Stimulated activated CD4-positive, alpha-beta T cell treated with anti-CD3 and anti-CD28 coated beads, TNF-alpha, amount 100 ng/mL, for 1 hour (primary cell): Measurements from ENCODE around the gene MCTP1.
"Not testable (repeated sequence)": the region's sequence is repeated elsewhere in the genome, so short reads cannot be mapped to it uniquely, and the experiment has no call there.

Experiments
- DNase-seq, 3 donors: peaks; one replicate each; pipeline ENCODE4 v3.0.0-alpha.2; 2020; ENCODE audit warnings: low read depth in 3 of 3, low spot score in 1 of 3

The MCTP1 gene

GRCh38 chr5:95184924-95185323 lies 100.0 kb downstream of the MCTP1 start:
- DNase-seq = no peak

GRCh38 chr5:95181644-95182043 lies 103.2 kb downstream of the MCTP1 start:
- DNase-seq = no peak

GRCh38 chr5:95178046-95178651 lies 106.7 kb downstream of the MCTP1 start:
- no peak for DNase-seq

GRCh38 chr5:95177456-95177855 lies 107.4 kb downstream of the MCTP1 start:
- no peak for DNase-seq

GRCh38 chr5:95175106-95175505 lies 109.8 kb downstream of the MCTP1 start:
- DNase-seq = no peak

- DNase-seq = no peak
Measured at GRCh38 chr5:95172659-95173058, 112.2 kb downstream of the MCTP1 start.

GRCh38 chr5:95164861-95165260 lies 120.0 kb downstream of the MCTP1 start:
- no peak for DNase-seq

GRCh38 chr5:95163079-95163478 lies 121.8 kb downstream of the MCTP1 start:
- DNase-seq = no peak

DNA sequence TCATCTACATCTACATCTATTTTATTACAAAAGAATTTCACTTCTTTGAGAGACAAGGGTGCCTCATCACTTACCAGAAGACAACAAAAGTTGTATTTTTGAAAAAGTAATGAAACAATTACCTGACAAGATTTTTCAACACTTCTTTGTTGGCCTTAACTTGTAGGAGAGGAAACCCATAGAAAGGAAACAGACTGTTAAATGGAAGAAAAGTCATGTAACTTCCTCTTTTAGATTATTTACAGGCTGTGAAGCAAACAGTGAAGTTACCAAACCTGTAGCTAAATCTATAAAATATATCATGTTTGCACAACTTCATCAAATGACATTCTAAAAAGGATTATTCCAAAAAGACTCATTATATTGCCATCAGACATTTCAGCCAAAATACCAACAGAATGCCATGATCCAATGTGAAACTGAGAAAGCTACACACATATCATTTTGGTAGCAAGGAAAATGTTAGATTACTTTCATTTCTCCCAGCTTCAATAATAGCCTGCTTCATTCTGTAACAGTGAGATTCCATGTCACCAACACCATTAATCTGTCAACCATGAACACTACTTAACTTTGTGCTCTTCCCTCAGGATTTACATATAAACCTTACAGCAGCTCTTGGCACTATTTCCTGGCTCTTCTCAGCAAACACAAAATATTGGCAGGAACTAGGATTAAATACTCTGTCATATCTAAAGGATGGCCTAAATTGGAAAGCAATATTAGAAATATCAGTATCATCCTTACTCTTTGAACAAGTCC lies 122.5 kb downstream of the MCTP1 start:
- no peak for DNase-seq

DNA sequence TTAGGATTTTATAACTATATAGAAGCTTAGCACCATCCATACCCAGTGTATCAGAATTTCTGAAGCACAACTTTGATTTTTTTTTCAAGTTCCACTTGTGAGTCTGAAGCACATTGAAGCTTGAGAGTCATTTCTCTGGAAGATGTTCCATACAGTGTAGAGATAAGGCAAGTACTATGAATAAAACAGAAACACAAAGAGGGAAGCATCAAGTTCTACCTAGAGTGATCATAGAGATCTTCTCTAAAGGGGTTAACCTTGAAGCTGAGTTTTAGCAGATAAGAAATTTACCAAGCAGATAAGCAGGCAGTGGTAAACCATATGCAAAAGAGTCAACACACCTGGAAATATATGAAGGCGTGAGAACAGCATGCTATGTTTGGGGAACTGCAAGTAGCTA lies 125.3 kb downstream of the MCTP1 start:
- DNase-seq = no peak

- DNase-seq = no peak
Measured at GRCh38 chr5:95155888-95156287, 129.0 kb downstream of the MCTP1 start.

DNA sequence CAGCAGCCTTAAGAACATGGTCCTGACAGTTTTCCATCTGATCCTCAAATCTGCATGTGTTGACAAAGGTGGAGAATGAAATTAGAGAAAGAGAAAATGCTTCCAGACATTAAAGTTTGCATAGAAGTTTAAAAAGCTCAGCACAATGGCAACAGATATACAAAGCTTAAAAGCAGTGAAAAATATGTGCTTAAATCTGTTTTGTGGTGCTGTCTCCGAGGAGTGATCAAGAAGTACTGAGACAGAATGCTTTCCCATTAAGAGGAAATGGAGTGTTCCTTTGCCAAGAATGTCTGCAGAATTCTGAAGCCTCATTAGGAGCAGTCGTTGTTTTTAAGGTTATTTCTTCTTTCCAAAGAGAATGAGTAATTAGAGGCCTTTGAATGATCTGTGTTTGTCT lies 131.4 kb downstream of the MCTP1 start:
- DNase-seq = no peak

DNA sequence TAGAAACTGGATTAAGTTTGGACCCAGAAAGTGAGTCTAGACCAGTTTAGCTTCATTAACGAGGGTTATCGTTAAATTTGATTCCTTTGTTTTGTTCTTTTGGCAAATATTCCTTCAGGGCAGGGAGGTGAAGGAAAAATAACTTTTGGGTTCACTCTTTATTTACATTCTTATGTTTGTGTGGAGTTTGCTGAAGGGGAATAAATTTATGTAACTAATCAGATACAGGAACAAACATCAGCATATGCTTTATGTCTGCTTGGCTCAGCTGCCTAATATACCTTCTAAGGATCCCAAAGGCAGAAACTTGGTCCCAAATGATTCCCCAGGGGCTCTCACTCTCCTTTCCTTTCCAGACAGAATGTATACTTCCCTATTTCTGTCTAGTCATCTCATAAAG lies 132.4 kb downstream of the MCTP1 start:
- no peak for DNase-seq

DNA sequence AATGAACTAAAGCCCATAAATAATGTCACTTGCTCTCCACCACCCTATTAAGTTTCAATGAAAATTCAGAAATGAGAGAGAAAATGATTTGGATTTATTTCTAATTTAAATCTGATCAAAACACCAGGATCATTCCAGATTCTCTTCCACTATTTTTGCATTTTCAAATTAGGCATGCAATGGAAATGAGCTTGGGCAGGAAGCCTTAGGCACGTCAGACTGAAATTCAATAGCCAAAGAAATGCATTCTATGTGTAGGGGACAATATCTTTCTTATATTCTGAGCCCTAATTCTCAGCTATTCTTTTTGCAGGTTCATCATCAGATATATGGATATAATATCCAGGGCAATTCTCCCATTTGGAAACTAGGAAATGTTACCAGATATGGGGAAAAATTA lies 132.8 kb downstream of the MCTP1 start:
- no peak for DNase-seq

GRCh38 chr5:95151694-95152093 lies 133.2 kb downstream of the MCTP1 start:
- DNase-seq = no peak

GRCh38 chr5:95149387-95149786 lies 135.5 kb downstream of the MCTP1 start:
- no peak for DNase-seq

DNA sequence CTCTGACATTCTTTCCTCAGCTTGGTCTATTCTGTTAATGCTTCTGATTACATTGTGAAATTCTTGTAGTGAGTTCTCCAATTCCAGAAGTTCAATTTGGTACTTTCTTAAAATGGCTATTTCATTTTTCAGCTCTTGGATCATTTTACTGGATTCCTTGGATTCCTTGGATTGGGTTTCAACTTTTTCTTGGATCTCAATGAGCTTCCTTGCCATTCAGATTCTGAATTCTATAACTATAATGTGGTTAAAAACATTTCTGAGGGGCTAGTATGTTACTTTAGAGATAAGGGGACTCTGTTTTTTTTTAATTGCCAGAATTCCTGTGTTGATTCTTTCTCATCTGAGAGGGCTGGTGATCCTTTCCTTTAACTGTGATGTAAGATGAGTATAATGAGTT lies 136.4 kb downstream of the MCTP1 start:
- no peak for DNase-seq

GRCh38 chr5:95143858-95144257 lies 141.0 kb downstream of the MCTP1 start:
- not testable (repeated sequence) for DNase-seq

GRCh38 chr5:95142145-95142544 lies 142.7 kb downstream of the MCTP1 start:
- no peak for DNase-seq

DNA sequence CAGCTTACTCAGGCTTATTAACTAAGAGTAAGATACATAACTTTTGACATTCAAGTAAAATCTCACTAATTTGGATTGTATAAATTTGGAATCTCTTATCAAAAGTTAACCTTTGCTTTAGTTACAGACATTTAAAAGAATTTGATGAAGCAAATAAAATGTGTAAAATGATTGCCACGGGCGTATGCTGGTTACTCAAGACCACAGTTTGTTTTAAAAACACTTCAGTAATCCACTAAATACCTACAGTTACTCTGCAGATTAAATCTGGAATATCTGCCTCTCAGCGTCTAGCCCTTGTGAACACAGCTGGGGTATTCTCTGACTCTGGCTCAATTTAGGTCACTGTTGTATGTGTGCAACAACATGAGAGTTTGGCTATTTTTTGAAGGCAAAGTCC lies 143.8 kb downstream of the MCTP1 start:
- DNase-seq = no peak

GRCh38 chr5:95134326-95134725 lies 150.6 kb downstream of the MCTP1 start:
- no peak for DNase-seq

DNA sequence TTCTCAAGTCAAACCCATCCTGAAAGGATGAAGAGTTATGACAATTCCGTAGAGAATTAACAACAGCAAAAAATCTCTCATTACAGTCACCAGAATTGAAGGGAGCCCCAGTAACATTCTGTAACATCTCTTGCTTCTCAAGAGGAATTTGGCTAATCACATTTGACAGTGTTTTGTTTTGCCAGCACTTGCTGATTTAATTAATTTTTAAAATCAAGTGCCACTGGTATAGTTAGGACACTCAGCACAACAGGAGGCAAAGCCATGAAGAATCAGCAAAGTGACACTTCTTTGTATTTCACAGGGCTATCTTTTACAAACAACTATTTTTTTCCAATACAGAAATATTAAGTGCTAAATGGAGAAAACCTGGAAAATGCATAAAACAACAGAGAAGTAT lies 152.8 kb downstream of the MCTP1 start:
- DNase-seq = no peak

DNA sequence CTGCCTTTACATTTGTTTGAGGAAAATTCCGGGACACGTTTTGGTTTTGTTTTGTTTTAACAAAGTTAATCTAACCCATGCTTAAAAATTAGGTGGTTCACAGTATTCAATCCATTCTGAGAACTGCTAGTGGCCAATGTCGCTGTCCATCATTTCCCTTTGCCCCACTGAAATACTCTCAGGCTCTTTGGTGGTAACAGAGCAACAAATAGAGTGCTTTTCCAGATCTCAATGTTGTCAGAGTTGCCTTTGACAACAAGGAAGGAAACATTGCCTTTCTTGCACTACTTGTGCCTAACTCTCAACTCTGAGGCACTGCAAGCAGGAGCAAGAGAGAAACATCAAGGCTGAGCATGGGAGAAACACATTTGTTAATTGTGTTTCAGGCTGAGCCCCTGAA lies 154.0 kb downstream of the MCTP1 start:
- DNase-seq = no peak
